ENCODE results near the gene HIRA.

DNA sequence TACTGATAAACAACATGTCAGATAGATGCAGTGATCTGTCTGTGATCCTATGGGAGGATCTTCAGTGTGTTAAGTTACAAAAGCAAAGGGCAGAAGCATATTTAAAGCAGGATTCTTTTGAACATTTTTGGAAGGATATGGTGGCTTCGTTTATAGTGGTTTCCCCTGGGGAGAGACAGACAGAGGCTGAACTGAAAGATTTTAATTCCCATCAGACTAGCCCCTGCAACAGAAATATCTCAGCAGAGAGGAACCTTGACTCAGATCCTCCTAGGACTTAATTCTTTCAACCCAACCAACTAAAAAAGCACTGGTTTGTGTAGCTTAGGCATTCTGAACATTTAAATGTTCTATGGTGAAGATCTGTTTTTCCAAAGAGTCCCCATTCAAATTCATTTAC is 145.7 kb downstream of the HIRA start:
- TF ChIP-seq, protein P1, sequence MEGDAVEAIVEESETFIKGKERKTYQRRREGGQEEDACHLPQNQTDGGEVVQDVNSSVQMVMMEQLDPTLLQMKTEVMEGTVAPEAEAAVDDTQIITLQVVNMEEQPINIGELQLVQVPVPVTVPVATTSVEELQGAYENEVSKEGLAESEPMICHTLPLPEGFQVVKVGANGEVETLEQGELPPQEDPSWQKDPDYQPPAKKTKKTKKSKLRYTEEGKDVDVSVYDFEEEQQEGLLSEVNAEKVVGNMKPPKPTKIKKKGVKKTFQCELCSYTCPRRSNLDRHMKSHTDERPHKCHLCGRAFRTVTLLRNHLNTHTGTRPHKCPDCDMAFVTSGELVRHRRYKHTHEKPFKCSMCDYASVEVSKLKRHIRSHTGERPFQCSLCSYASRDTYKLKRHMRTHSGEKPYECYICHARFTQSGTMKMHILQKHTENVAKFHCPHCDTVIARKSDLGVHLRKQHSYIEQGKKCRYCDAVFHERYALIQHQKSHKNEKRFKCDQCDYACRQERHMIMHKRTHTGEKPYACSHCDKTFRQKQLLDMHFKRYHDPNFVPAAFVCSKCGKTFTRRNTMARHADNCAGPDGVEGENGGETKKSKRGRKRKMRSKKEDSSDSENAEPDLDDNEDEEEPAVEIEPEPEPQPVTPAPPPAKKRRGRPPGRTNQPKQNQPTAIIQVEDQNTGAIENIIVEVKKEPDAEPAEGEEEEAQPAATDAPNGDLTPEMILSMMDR (IDR thresholded peaks at IDR 0.05) = no peak
- no peak for TF ChIP-seq POLR2A (IDR thresholded peaks at IDR 0.05)
